Tibial nerve (tissue), 4 donors: ENCODE results near the gene PYGO1. TPM values are rescaled to one million over a fixed set of nuclear protein-coding genes. Genes with fewer than 3 reads are reported as not detected.

Experiments used
- DNase-seq, 2 donors: peaks; one replicate each; pipeline ENCODE4 v3.0.0-alpha.2; 2019; ENCODE audit warnings: low spot score in 2 of 2
- H3K27ac ChIP-seq, 4 donors: fragments of 200-600 bp; sonication (generic) in 3 of 4; one replicate each; pipeline ENCODE4 v1.5.1; 2017 to 2019; ENCODE audit warnings: mild to moderate bottlenecking in 1 of 4
- H3K27me3 ChIP-seq, 2 donors: fragments of 200-600 bp; sonication (generic) in 1 of 2; one replicate each; pipeline versions ENCODE4 v1.5.1 to v1.6.0; 2017 to 2019
- H3K36me3 ChIP-seq, 3 donors: fragments of 200-600 bp; sonication (generic); one replicate each; pipeline ENCODE4 v1.5.1; 2018 to 2019
- H3K4me1 ChIP-seq, 4 donors: fragments of 200-600 bp; sonication (generic) in 3 of 4; one replicate each; pipeline ENCODE4 v1.5.1; 2017 to 2019
- H3K4me3 ChIP-seq, 4 donors: fragments of 200-600 bp; sonication (generic) in 3 of 4; one replicate each; pipeline ENCODE4 v1.5.1; 2017 to 2019; ENCODE audit warnings: mild to moderate bottlenecking in 1 of 4, moderate library complexity in 1 of 4
- H3K9me3 ChIP-seq, 4 donors: fragments of 200-600 bp; sonication (generic) in 3 of 4; one replicate each; pipeline ENCODE4 v1.5.1; 2017 to 2019
- EP300 ChIP-seq, 2 donors: sonication (generic); formaldehyde crosslinking; IDR thresholded peaks; one replicate each; pipeline ENCODE4 v1.6.1; 2017; ENCODE audit warnings: antibody characterized with exemption in 2 of 2, mild to moderate bottlenecking in 1 of 2
- POLR2A ChIP-seq, 2 donors: fragments of 450-650 bp; IDR thresholded peaks; one replicate each; pipeline ENCODE4 v1.6.1; 2017; ENCODE audit warnings: antibody characterized with exemption in 2 of 2, mild to moderate bottlenecking in 2 of 2, moderate library complexity in 2 of 2
- WGBS, 2 donors: methylation state at CpG; one replicate each; pipeline ENCODE4 v1.1.5; 2018; 5-methylcytosine and 5-hydroxymethylcytosine counted together
- total RNA-seq, 4 donors: library from RNA; depleted of rRNA; stranded (reverse); fragments of >200 nt; gene quantifications; one replicate each; pipeline ENCODE4 v1.1.0, GENCODE V29; 2016
- TF ChIP-seq, protein P1 (sequence below), 5 experiments: fragments of 200-600 bp in 3 of 5; fragments of 450-650 bp in 2 of 5; sonication (generic) in 3 of 5; IDR thresholded peaks; one replicate each; pipeline ENCODE4 v1.5.1; 2016 to 2019; ENCODE audit warnings: antibody characterized with exemption in 5 of 5, mild to moderate bottlenecking in 3 of 5, moderate library complexity in 2 of 5

PYGO1 gene
- total RNA-seq, 4 donors from 2014 or later, result 4.2 to 11.9 (median 8.2) TPM

DNA sequence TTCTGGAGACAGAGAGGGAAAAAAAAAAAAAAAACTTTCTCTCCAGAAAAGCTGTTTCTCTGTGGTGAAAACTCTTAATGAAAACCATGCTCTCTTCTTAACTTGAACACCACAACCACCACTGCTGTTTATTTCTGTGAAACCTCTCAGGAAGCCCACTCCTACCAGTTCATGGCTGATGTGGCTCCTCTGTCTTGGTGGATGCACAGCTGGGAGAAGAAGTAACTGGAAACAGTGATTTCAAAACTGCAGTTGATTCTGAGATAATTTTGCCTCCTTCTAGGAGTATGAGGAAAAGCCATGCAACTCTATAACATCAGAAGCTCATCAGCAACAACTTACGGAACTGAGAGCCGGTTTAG, 40.2 kb upstream of the PYGO1 start:
- TF ChIP-seq POLR2A (IDR thresholded peaks at IDR 0.05) (no peak), EP300 (IDR thresholded peaks at IDR 0.05) (no peak)
- TF ChIP-seq, protein P1, sequence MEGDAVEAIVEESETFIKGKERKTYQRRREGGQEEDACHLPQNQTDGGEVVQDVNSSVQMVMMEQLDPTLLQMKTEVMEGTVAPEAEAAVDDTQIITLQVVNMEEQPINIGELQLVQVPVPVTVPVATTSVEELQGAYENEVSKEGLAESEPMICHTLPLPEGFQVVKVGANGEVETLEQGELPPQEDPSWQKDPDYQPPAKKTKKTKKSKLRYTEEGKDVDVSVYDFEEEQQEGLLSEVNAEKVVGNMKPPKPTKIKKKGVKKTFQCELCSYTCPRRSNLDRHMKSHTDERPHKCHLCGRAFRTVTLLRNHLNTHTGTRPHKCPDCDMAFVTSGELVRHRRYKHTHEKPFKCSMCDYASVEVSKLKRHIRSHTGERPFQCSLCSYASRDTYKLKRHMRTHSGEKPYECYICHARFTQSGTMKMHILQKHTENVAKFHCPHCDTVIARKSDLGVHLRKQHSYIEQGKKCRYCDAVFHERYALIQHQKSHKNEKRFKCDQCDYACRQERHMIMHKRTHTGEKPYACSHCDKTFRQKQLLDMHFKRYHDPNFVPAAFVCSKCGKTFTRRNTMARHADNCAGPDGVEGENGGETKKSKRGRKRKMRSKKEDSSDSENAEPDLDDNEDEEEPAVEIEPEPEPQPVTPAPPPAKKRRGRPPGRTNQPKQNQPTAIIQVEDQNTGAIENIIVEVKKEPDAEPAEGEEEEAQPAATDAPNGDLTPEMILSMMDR (IDR thresholded peaks at IDR 0.05), result no peak

GRCh38 chr15:55627730-55628368, 39.7 kb upstream of the PYGO1 start:
- H3K36me3 ChIP-seq, result peaks cover 0 to 19% (median 0%) of the 10 kb centered on the region in 3 donors
- no peak for TF ChIP-seq POLR2A (IDR thresholded peaks at IDR 0.05)
- TF ChIP-seq, protein P1 (IDR thresholded peaks at IDR 0.05), result no peak
- no peak for TF ChIP-seq EP300 (IDR thresholded peaks at IDR 0.05)
- no peak for DNase-seq
- no peak overlapping the region for H3K27ac ChIP-seq
- no peaks in the 10 kb centered on the region for H3K9me3 ChIP-seq
- no peak overlapping the region for H3K4me3 ChIP-seq
- WGBS, 2 donors, result 80 to 82% methylated on average over 7 of the region's 7 CpGs
- no peaks in the 10 kb centered on the region for H3K27me3 ChIP-seq
- no peaks in the 10 kb centered on the region for H3K4me1 ChIP-seq

More for the DNA sequence above, 40.2 kb upstream of the PYGO1 start:
- H3K36me3 ChIP-seq, result peaks cover 0 to 19% (median 0%) of the 10 kb centered on the region in 3 donors
- H3K27me3 ChIP-seq, result no peaks in the 10 kb centered on the region
- H3K4me1 ChIP-seq, result no peaks in the 10 kb centered on the region
- no peak overlapping the region for H3K27ac ChIP-seq
- DNase-seq, result no peak
- 94 to 98% methylated on average over 2 of the region's 2 CpGs for WGBS, 2 donors
- no peaks in the 10 kb centered on the region for H3K9me3 ChIP-seq
- H3K4me3 ChIP-seq, result no peak overlapping the region

- TF ChIP-seq EP300 (IDR thresholded peaks at IDR 0.05) (no peak), POLR2A (IDR thresholded peaks at IDR 0.05) (no peak)
- TF ChIP-seq, protein P1 (IDR thresholded peaks at IDR 0.05), result no peak
- H3K4me3 ChIP-seq, result no peak overlapping the region
- peaks cover 0 to 9% (median 0%) of the 10 kb centered on the region in 3 donors for H3K36me3 ChIP-seq
- DNase-seq, result no peak
- WGBS, 2 donors, result 74 to 86% methylated on average over 6 of the region's 6 CpGs
- H3K4me1 ChIP-seq, result no peaks in the 10 kb centered on the region
- H3K27me3 ChIP-seq, result no peaks in the 10 kb centered on the region
- no peak overlapping the region for H3K27ac ChIP-seq
- H3K9me3 ChIP-seq, result no peaks in the 10 kb centered on the region
Measured at GRCh38 chr15:55619783-55620182, 31.6 kb upstream of the PYGO1 start.

GRCh38 chr15:55618387-55618786, 30.2 kb upstream of the PYGO1 start:
- 86 to 91% methylated on average over 4 of the region's 4 CpGs for WGBS, 2 donors
- H3K36me3 ChIP-seq, result peaks cover 0 to 9% (median 0%) of the 10 kb centered on the region in 3 donors
- TF ChIP-seq, protein P1 (IDR thresholded peaks at IDR 0.05), result no peak
- TF ChIP-seq EP300 (IDR thresholded peaks at IDR 0.05) (no peak), POLR2A (IDR thresholded peaks at IDR 0.05) (no peak)
- no peaks in the 10 kb centered on the region for H3K27me3 ChIP-seq
- H3K4me1 ChIP-seq, result no peaks in the 10 kb centered on the region
- H3K9me3 ChIP-seq, result no peaks in the 10 kb centered on the region
- H3K4me3 ChIP-seq, result no peak overlapping the region
- no peak overlapping the region for H3K27ac ChIP-seq
- no peak for DNase-seq

GRCh38 chr15:55615445-55615844, 27.3 kb upstream of the PYGO1 start:
- WGBS, 2 donors, result 66 to 77% methylated on average over 1 of the region's 1 CpG
- Histone ChIP-seq H3K9me3 (no peaks in the 10 kb centered on the region), H3K4me3 (no peak overlapping the region), H3K27ac (no peak overlapping the region), H3K36me3 (peaks cover 0 to 9% (median 0%) of the 10 kb centered on the region in 3 donors), H3K4me1 (no peaks in the 10 kb centered on the region), H3K27me3 (no peaks in the 10 kb centered on the region)
- TF ChIP-seq, protein P1 (IDR thresholded peaks at IDR 0.05), result no peak
- TF ChIP-seq EP300 (IDR thresholded peaks at IDR 0.05), result no peak
- no peak for TF ChIP-seq POLR2A (IDR thresholded peaks at IDR 0.05)
- no peak for DNase-seq
